Peyer's patch (tissue), 4 donors: ENCODE measurements around the gene CIB4. TPM values are rescaled to one million over a fixed set of nuclear protein-coding genes. Genes with fewer than 3 reads are reported as not detected.

Source experiments
- DNase-seq, 3 donors: peaks; one replicate each; pipeline ENCODE4 v3.0.0-alpha.2; 2017 to 2019
- H3K27ac ChIP-seq, 4 donors: fragments of 200-600 bp; sonication (generic); one replicate each; pipeline ENCODE4 v1.5.1; 2016 to 2019
- H3K27me3 ChIP-seq, 2 donors: fragments of 200-600 bp; sonication (generic); one replicate each; pipeline ENCODE4 v1.5.1; 2019
- H3K36me3 ChIP-seq, 3 donors: fragments of 200-600 bp; sonication (generic); one replicate each; pipeline ENCODE4 v1.5.1; 2016 to 2019
- H3K4me1 ChIP-seq, 4 donors: fragments of 200-600 bp; sonication (generic); one replicate each; pipeline ENCODE4 v1.5.1; 2016 to 2019
- H3K4me3 ChIP-seq, 4 donors: fragments of 200-600 bp; sonication (generic); 1 replicate in 3 of 4; 2 replicates in 1 of 4; pipeline ENCODE4 v1.5.1; 2016 to 2019; ENCODE audit warnings: mild to moderate bottlenecking in 1 of 4
- H3K9me3 ChIP-seq, 4 donors: fragments of 200-600 bp; sonication (generic); one replicate each; pipeline ENCODE4 v1.5.1; 2016 to 2019; ENCODE audit warnings: mild to moderate bottlenecking in 1 of 4
- CTCF ChIP-seq, 6 experiments: fragments of 450-650 bp in 4 of 6; fragments of 200-600 bp in 2 of 6; sonication (generic) in 1 of 6; IDR thresholded peaks; one replicate each; pipeline ENCODE4 v1.5.1; 2017 to 2019; ENCODE audit warnings: antibody characterized with exemption in 6 of 6, mild to moderate bottlenecking in 3 of 6, moderate library complexity in 1 of 6
- POLR2A ChIP-seq, 2 donors: fragments of 450-650 bp; IDR thresholded peaks; one replicate each; pipeline ENCODE4 v1.5.1; 2017; ENCODE audit warnings: antibody characterized with exemption in 2 of 2, mild to moderate bottlenecking in 2 of 2, moderate library complexity in 2 of 2
- total RNA-seq, 4 donors: library from RNA; depleted of rRNA; stranded (reverse); fragments of >200 nt; gene quantifications; one replicate each; pipeline ENCODE4 v1.1.0, GENCODE V29; 2016

The CIB4 gene
- total RNA-seq, 4 donors from 2014 or later: not detected

- H3K36me3 ChIP-seq: no peaks in the 10 kb centered on the region
- H3K4me1 ChIP-seq: no peaks in the 10 kb centered on the region
- no peak overlapping the region for H3K4me3 ChIP-seq
- H3K9me3 ChIP-seq: no peaks in the 10 kb centered on the region
- peak in 1 of 3 donors; percentile 31 for DNase-seq
- TF ChIP-seq CTCF (IDR thresholded peaks at IDR 0.05) (no peak), POLR2A (IDR thresholded peaks at IDR 0.05) (no peak)
- H3K27ac ChIP-seq: no peak overlapping the region
- H3K27me3 ChIP-seq: no peaks in the 10 kb centered on the region
These were observed 1.3 kb upstream of the CIB4 start for GRCh38 chr2:26642429-26642828.

GRCh38 chr2:26640331-26640745 is 828 bp downstream of the CIB4 start:
- Histone ChIP-seq H3K4me3 (no peak overlapping the region), H3K27me3 (no peaks in the 10 kb centered on the region), H3K4me1 (no peaks in the 10 kb centered on the region), H3K27ac (no peak overlapping the region), H3K36me3 (no peaks in the 10 kb centered on the region), H3K9me3 (no peaks in the 10 kb centered on the region)
- TF ChIP-seq POLR2A (IDR thresholded peaks at IDR 0.05) (no peak), CTCF (IDR thresholded peaks at IDR 0.05) (no peak)
- peak in 1 of 3 donors; percentile 49 for DNase-seq

GRCh38 chr2:26639685-26640243 is 1.4 kb downstream of the CIB4 start:
- Histone ChIP-seq H3K4me1 (no peaks in the 10 kb centered on the region), H3K4me3 (no peak overlapping the region), H3K9me3 (no peaks in the 10 kb centered on the region), H3K27ac (no peak overlapping the region), H3K27me3 (no peaks in the 10 kb centered on the region), H3K36me3 (no peaks in the 10 kb centered on the region)
- no peak for TF ChIP-seq CTCF (IDR thresholded peaks at IDR 0.05)
- TF ChIP-seq POLR2A (IDR thresholded peaks at IDR 0.05): no peak
- peak in 2 of 3 donors; percentile 19 to 34 for DNase-seq

- DNase-seq: peak in 2 of 3 donors; percentile 22 to 32
- Histone ChIP-seq H3K4me3 (no peak overlapping the region), H3K27ac (no peak overlapping the region), H3K9me3 (no peaks in the 10 kb centered on the region), H3K36me3 (no peaks in the 10 kb centered on the region), H3K4me1 (no peaks in the 10 kb centered on the region), H3K27me3 (no peaks in the 10 kb centered on the region)
- TF ChIP-seq CTCF (IDR thresholded peaks at IDR 0.05) (no peak), POLR2A (IDR thresholded peaks at IDR 0.05) (no peak)
These were observed 3.3 kb downstream of the CIB4 start for GRCh38 chr2:26637811-26638310.

GRCh38 chr2:26636935-26637334 is 4.2 kb downstream of the CIB4 start:
- TF ChIP-seq POLR2A (IDR thresholded peaks at IDR 0.05): no peak
- TF ChIP-seq CTCF (IDR thresholded peaks at IDR 0.05): no peak
- Histone ChIP-seq H3K27me3 (no peaks in the 10 kb centered on the region), H3K27ac (no peak overlapping the region), H3K36me3 (no peaks in the 10 kb centered on the region), H3K4me1 (no peaks in the 10 kb centered on the region), H3K9me3 (no peaks in the 10 kb centered on the region), H3K4me3 (no peak overlapping the region)
- no peak for DNase-seq
